Lung (tissue), 12 donors: Measurements from ENCODE around the gene ALPK1. TPM values are rescaled to one million over a fixed set of nuclear protein-coding genes. Genes with fewer than 3 reads are reported as not detected.

Experiments used
- ATAC-seq: fragments of 200-7000 bp; cut with Tn5 transposase; one replicate; pipeline ENCODE4 v1.9.1; 2020; ENCODE audit warnings: moderate number of reproducible peaks; ENCODE audit not compliant: insufficient read depth, low FRiP score
- DNase-seq, 3 donors: peaks; one replicate each; pipeline ENCODE4 v3.0.0-alpha.2; 2013 to 2017
- H3K27ac ChIP-seq, 2 donors: one replicate each; pipeline ENCODE4 v1.5.1; 2013; ENCODE audit warnings: mild to moderate bottlenecking in 2 of 2, moderate library complexity in 2 of 2, control low read depth in 1 of 2, inconsistent platforms in 1 of 2, low read depth in 1 of 2, low read length in 1 of 2
- H3K27me3 ChIP-seq, 3 donors: one replicate each; pipeline ENCODE4 v1.5.1; 2013; ENCODE audit warnings: low read length in 2 of 3; ENCODE audit not compliant: control insufficient read depth in 3 of 3, insufficient read depth in 3 of 3
- H3K36me3 ChIP-seq, 4 donors: one replicate each; pipeline ENCODE4 v1.5.1; 2013; ENCODE audit warnings: low read length in 4 of 4, mild to moderate bottlenecking in 1 of 4, moderate library complexity in 1 of 4; ENCODE audit not compliant: control insufficient read depth in 4 of 4, insufficient read depth in 4 of 4
- H3K4me1 ChIP-seq, 5 donors: one replicate each; pipeline ENCODE4 v1.5.1; 2013; ENCODE audit warnings: low read length in 5 of 5, mild to moderate bottlenecking in 2 of 5, moderate library complexity in 1 of 5; ENCODE audit not compliant: control insufficient read depth in 5 of 5, insufficient read depth in 5 of 5
- H3K4me3 ChIP-seq: one replicate; pipeline ENCODE4 v1.5.1; 2013; ENCODE audit warnings: mild to moderate bottlenecking, control low read depth, moderate library complexity
- H3K9ac ChIP-seq, 2 donors: one replicate each; pipeline ENCODE4 v1.5.1; 2013; ENCODE audit warnings: low read length in 2 of 2, control low read depth in 1 of 2; ENCODE audit not compliant: insufficient read depth in 1 of 2
- H3K9me3 ChIP-seq, 4 donors: one replicate each; pipeline ENCODE4 v1.5.1; 2013; ENCODE audit warnings: low read length in 3 of 4, mild to moderate bottlenecking in 1 of 4, moderate library complexity in 1 of 4; ENCODE audit not compliant: control insufficient read depth in 4 of 4, insufficient read depth in 3 of 4
- CTCF ChIP-seq: IDR thresholded peaks from 2 replicates; pipeline ENCODE4 v1.5.1; 2012; ENCODE audit warnings: mild to moderate bottlenecking; ENCODE audit errors: control extremely low read depth, extremely low read depth
- WGBS, 2 donors: extraction: QIAGEN DNeasy Blood & Tissue Kit; methylation state at CpG; one replicate each; pipeline ENCODE4 v1.1.7; 2013; 5-methylcytosine and 5-hydroxymethylcytosine counted together
- polyA plus RNA-seq, 2 donors: library from polyadenylated mRNA; stranded (reverse); fragments of 200-250 nt; gene quantifications; one replicate each; pipeline ENCODE4 v1.2.1, GENCODE V29; 2013
- total RNA-seq, 2 donors: library from RNA; depleted of rRNA in 1 of 2; stranded (reverse); fragments of >200 nt in 1 of 2; gene quantifications; one replicate each; pipeline ENCODE4 v1.2.1, GENCODE V29; 2014 to 2021
- donor health status: control.
- donor health status: control.
- donor health status: Bipolar disorder and iron deficiency.
- donor health status: healthy.
- donor health status: DM: yes; HTN: yes; CAD: no.

Gene ALPK1
- total and polyA plus RNA-seq, 4 donors, result 8.9 to 57.2 (median 23.4) TPM

- no peak overlapping the region for H3K4me3 ChIP-seq
- peaks cover 0 to 30% (median 2%) of the 10 kb centered on the region in 5 donors for H3K4me1 ChIP-seq
- TF ChIP-seq CTCF, result no peak
- no peaks in the 10 kb centered on the region for H3K9me3 ChIP-seq
- DNase-seq, result no peak
- no peak overlapping the region for H3K27ac ChIP-seq
- H3K9ac ChIP-seq, result no peak overlapping the region
- peaks cover 0 to 3% (median under 1%) of the 10 kb centered on the region in 4 donors for H3K36me3 ChIP-seq
- no peaks in the 10 kb centered on the region for H3K27me3 ChIP-seq
- ATAC-seq, result no peak
Measured at GRCh38 chr4:112352736-112353135, 55.6 kb downstream of the ALPK1 start.

- no peak overlapping the region for H3K9ac ChIP-seq
- TF ChIP-seq CTCF, result no peak
- H3K9me3 ChIP-seq, result peaks cover 0 to 2% (median 0%) of the 10 kb centered on the region in 4 donors
- no peak for DNase-seq
- no peak overlapping the region for H3K27ac ChIP-seq
- 97 to 98% methylated on average over 20 of the region's 20 CpGs for WGBS, 2 donors
- no peak for ATAC-seq
- H3K27me3 ChIP-seq, result no peaks in the 10 kb centered on the region
- peaks cover 0 to 3% (median 0%) of the 10 kb centered on the region in 5 donors for H3K4me1 ChIP-seq
- peaks cover 0 to 9% (median 2%) of the 10 kb centered on the region in 4 donors for H3K36me3 ChIP-seq
- no peak overlapping the region for H3K4me3 ChIP-seq
Measured at GRCh38 chr4:112355662-112356061, 58.5 kb downstream of the ALPK1 start.

GRCh38 chr4:112357453-112357852 is 60.3 kb downstream of the ALPK1 start:
- Histone ChIP-seq H3K9ac (no peak overlapping the region), H3K27me3 (no peaks in the 10 kb centered on the region), H3K36me3 (peaks cover 0 to 15% (median 10%) of the 10 kb centered on the region in 4 donors), H3K9me3 (peaks cover 0 to 8% (median 3%) of the 10 kb centered on the region in 4 donors), H3K27ac (no peak overlapping the region), H3K4me3 (no peak overlapping the region), H3K4me1 (peaks cover 0 to 2% (median 0%) of the 10 kb centered on the region in 5 donors)
- no peak for TF ChIP-seq CTCF
- WGBS, 2 donors, result 97 to 98% methylated on average over 11 of the region's 11 CpGs
- DNase-seq, result no peak
- ATAC-seq, result no peak

- 92% methylated on average over 14 of the region's 14 CpGs for WGBS, 2 donors
- DNase-seq (no peak), ATAC-seq (no peak)
- H3K36me3 ChIP-seq, result peaks cover 0 to 15% (median 10%) of the 10 kb centered on the region in 4 donors
- peaks cover 0 to 8% (median 3%) of the 10 kb centered on the region in 4 donors for H3K9me3 ChIP-seq
- no peaks in the 10 kb centered on the region for H3K27me3 ChIP-seq
- H3K4me1 ChIP-seq, result peaks cover 0 to 2% (median 0%) of the 10 kb centered on the region in 5 donors
- H3K27ac ChIP-seq, result no peak overlapping the region
- TF ChIP-seq CTCF, result no peak
- H3K9ac ChIP-seq, result no peak overlapping the region
- no peak overlapping the region for H3K4me3 ChIP-seq
Measured at GRCh38 chr4:112357897-112358296, 60.7 kb downstream of the ALPK1 start.
